SH-SY5Y (cell line): ENCODE measurements around the gene GCK.

ENCODE experiments used
- GATA2 ChIP-seq: IDR thresholded peaks from 2 replicates; pipeline ENCODE4 v1.6.1; 2011; ENCODE audit warnings: mild to moderate bottlenecking, low read depth, low read length
- GATA3 ChIP-seq: IDR thresholded peaks from 2 replicates; pipeline ENCODE4 v1.6.1; 2011; ENCODE audit warnings: low read depth, mild to moderate bottlenecking, low read length, moderate library complexity

The GCK gene

DNA sequence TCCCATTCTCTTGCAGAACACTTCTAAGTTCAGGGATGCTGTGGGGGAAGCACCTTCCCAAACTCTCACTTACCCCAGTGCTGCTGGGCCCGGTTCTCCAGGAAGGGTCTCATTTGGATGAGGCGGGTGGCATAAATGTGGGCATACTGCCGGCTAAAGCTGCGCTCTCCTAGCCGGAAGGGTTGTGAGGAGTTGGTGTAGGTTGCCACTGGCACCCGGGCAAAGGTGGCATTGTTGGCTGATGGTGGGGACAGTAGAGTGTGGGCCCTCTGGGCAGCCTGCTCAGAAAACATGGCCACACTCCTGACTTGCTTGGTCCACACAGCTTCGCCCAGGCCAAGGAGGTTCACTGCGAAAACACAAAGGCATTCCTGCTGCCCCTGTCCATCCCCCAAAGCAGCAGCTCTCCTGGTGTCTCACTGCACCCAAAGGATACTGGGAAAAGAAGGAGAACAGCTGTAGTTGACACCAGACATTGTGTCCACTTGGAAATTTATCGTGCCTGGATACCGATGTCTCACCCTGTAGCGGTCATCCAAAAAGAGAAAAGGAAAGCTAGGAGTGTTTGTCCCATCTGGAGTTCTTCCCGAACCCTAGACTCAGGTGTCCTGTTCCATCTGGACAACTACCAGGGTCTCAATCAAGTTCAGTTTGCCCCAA is 67.3 kb downstream of the GCK start:
- TF ChIP-seq GATA2 = no peak
- TF ChIP-seq GATA3 = no peak

DNA sequence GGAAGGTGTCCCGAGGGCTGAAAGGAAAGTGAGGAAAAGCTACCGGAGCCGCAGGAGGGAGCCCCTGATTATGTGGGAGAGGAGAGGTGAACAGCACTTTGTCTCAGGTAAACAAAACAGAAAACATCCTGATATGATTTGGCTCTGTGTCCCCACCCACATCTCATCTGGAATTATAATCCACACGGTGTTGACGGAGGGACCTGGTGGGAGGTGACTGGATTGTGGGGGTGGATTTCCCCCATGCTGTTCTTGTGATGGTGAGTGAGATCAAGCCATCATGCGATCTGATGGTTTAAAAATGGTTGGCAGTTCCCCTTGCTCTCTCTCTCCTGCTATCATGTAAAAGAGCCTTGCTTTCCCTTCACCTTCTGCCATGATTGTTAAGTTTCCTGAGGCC is 68.8 kb downstream of the GCK start:
- TF ChIP-seq GATA3 = no peak
- TF ChIP-seq GATA2 = no peak

DNA sequence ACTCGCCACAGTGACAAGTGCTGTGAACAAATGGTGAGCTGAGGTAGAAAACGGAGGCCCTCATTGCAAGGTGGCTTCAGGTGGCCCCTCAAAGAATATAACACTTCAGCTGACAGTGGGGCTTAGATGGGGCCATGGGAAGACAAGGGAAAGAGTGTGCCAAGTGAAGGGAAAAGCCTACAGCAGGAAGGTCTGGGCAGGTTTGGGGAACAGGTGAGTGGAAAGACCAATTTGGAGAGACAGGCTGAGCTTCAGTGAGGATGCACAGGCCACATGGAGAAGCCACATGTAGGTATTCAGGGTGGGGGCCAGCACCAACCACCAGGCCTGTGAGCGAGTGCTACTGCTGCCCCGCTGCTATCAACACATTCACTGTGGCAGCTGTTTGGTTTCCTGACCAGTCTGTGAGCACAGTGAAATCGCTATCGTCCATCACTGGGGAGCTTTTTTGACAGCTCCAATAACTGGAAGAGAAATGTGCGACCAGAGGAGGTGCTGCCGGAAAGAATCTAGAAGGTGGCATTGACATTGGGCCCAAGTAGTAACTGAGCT is 69.3 kb downstream of the GCK start:
- TF ChIP-seq GATA3 (no peak), GATA2 (no peak)

DNA sequence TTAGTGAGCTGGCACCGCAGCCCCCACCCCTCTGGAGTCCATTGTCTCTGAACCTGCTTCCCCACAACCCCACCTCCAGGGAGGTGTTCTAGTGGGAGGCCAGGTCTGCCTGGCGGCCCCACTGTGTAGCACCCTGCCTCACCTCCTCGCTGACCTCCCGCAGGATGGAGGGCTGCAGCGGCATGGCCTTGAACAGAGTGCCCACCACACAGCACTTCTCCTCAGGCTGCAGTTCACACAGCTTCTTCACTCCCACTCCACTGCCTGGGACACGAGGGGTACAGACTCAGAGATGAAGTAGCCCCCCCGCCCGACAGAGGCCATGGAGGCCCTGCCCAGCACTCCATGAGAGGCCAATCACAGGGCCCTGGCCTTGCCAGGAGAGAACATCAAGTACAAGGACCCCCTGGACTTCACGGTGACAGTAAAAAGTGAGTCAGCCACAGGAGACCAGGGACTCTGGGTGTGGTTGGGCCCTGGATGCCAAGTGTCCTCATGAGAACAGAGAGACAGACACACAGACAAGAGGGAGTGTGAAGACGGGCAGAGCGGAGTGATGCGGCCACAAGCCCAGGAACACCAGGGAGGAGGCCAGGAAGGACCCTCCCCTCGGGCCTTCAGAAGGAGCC is 71.3 kb downstream of the GCK start:
- no peak for TF ChIP-seq GATA3
- no peak for TF ChIP-seq GATA2

DNA sequence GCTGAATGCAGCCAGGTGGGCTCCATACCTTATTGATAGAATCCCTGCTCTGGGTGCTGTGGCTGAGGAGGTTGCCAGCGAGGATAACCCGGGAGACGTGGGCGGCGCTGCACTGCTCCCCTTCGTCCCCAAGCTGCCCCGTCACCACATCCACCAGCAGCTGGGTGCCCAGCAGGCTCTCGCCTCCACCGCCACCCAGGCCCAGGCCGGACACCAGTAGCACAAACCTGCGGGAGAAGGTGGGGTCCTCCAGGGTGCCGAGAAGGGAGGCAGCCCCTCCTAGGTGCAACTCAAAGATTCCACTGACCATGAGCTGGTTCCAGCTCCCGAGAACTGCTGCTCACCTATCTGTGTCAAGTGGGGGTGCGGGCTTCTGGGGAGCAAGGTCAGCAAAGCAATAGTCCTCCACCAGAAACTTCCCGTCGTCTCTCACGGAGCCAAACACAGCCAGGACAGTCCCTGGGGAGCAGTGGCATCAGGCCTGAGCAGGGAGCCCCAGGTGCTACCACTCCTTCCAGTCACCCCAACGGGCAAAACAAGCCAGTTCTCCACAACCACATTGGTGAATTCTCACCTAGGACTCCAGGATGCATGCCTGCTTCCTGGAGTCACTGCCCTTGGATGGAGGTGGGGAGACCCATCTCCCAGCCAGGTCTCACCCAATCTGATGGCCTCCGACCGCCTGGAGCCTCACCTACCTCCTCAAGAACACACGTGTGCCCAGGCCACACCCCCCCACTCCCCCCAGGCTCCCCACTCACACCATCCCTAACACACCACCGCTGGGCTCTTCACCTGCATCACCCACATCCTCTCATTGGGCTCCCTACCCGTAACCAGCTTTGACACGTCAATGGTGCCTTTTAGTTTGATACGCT is 72.2 kb downstream of the GCK start:
- TF ChIP-seq GATA3 (no peak), GATA2 (no peak)

DNA sequence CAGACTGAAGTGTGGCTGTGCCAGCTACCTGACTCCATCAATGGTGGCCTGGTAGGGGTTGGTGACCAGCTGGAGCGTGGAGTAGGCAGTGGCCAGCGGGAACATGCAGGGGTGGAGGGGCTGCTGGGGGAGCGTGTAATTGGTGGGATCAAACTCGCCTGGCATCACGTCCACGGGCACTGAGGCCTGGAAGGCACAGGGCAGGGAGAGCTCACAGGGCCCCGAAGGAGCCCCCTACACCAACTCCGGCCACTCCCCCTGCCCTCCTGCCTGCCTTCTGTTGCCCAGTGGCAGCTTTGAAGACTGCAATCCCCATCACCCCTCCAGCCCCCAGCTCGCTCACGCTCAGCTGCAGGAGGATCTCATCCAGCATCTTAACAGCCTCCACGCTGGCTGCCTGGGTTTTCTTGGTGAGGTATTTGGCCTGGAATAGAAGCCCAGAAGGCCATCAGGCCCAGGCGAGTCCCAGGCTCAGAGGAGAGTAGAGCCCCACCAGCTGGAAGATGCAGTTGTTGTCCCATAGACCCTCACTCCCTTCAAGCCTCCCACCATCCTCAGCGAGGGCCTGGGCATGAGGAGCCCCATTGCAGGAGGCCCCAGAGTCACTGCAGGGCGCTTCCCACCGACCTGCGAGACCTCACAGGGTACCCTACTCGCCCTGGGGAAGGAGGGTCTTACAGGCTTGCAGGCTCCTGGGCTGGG is 73.0 kb downstream of the GCK start:
- TF ChIP-seq GATA2 = no peak
- no peak for TF ChIP-seq GATA3

DNA sequence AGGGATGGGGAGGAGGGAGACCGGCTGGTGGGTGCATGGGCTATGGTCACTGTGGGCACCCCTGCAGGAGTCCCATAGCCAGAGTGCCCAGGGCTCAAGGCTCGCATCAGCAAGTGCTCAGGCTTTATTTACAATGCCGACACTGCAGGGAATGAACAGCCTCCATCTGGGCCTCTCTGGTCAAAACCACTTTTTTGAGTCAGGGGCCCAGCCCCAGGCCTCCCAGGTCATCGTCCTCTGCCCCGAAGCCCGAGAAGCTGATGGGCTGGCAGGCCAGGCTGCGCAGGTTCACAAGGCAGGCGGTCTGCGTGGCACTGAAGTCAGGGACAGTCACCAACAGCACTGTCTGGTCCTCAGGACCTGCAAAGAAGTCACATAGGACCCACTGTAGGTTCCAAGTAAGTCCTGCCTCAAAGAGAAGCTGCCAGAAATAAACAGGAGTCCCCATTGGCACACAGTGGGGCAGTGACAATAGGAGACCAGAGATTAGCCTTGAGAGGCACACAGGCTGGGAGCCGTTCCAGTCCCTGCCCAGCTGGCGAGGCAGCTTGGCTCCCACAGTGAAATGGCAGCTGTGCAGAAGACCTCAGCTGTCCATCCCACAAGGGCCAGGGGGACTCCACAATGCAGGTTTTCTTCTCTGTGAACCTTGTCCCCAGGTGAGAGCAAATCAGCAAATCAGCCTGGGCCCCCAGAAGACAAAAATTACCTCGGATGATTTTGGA is 74.5 kb downstream of the GCK start:
- TF ChIP-seq GATA3 (no peak), GATA2 (no peak)

DNA sequence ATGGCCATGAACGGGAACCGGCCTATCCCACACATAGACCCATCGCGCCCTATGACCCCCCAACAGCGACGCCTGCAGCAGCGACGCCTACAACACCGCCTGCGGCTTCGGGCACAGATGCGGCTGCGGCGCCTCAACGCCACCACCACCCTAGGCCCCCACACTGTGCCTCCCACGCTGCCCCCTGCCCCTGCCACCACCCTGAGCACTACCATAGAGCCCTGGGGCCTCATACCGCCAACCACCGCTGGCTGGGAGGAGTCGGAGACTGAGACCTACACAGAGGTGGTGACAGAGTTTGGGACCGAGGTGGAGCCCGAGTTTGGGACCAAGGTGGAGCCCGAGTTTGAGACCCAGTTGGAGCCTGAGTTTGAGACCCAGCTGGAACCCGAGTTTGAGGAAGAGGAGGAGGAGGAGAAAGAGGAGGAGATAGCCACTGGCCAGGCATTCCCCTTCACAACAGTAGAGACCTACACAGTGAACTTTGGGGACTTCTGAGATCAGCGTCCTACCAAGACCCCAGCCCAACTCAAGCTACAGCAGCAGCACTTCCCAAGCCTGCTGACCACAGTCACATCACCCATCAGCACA is 75.4 kb downstream of the GCK start:
- TF ChIP-seq GATA3 = no peak
- TF ChIP-seq GATA2 = no peak

DNA sequence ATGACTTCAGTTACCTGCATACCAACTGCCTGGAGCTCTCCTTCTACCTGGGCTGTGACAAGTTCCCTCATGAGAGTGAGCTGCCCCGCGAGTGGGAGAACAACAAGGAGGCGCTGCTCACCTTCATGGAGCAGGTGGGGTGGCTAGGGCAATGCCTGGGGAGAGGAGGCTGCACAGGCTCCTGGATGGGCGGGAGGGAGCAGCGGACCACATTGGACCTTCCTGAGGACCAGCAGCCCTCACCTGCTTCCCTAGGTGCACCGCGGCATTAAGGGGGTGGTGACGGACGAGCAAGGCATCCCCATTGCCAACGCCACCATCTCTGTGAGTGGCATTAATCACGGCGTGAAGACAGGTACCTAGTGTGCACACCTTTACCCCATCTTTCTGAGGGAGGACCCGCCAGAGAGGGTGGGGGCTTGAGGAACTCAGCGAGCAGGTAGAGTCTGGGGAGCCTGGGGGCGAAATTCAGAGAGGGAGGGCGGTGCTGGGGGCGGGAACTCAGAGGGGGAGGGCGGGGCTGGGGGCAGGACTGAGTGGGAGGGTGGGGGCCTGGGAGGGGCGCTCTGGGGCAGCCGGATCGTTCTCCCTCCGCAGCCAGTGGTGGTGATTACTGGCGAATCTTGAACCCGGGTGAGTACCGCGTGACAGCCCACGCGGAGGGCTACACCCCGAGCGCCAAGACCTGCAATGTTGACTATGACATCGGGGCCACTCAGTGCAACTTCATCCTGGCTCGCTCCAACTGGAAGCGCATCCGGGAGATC is 76.1 kb downstream of the GCK start:
- TF ChIP-seq GATA2 (no peak), GATA3 (no peak)

DNA sequence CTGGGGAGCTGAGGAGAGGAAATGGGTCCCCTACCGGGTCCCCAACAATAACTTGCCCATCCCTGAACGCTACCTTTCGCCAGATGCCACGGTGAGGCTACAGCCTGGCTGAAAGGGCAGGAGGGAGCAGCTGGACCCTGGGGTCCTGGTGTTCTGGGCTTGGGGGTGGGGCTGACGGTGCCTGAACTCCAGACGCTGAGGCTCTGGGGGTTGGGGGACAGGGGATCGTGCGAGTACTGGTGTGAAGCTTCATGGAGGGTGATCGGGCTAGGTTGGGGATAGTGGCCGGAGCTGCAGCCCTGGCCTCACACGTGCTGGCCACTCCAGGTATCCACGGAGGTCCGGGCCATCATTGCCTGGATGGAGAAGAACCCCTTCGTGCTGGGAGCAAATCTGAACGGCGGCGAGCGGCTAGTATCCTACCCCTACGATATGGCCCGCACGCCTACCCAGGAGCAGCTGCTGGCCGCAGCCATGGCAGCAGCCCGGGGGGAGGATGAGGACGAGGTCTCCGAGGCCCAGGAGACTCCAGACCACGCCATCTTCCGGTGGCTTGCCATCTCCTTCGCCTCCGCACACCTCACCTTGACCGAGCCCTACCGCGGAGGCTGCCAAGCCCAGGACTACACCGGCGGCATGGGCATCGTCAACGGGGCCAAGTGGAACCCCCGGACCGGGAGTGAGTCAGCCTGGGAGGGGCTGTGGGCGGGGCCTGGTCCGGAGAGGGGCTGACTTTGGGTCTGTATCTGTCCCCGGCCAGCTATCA is 76.8 kb downstream of the GCK start:
- TF ChIP-seq GATA3 (no peak), GATA2 (no peak)

DNA sequence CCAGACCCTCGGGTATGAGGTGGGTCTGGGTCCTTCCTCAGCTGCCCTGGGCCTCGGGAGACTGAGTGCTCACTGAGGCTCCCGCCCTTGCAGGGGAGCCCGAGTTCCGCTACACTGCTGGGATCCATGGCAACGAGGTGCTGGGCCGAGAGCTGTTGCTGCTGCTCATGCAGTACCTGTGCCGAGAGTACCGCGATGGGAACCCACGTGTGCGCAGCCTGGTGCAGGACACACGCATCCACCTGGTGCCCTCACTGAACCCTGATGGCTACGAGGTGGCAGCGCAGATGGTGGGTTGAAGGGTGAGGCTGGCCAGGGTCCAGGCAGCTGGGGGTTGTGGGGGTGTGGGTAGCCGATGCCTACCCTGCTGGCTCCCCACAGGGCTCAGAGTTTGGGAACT is 77.5 kb downstream of the GCK start:
- TF ChIP-seq GATA3 (no peak), GATA2 (no peak)
